D721Med (cell line): ENCODE results near the gene SHROOM3.

Experiments
- DNase-seq: peaks from one replicate; pipeline ENCODE4 v3.0.0; 2011; ENCODE audit warnings: low spot score; ENCODE audit not compliant: insufficient read length
- FAIRE-seq: peaks from 2 replicates; lab custom pipeline; 2011; peaks lifted over from hg19 to GRCh38; lab: Jason Lieb, UNC
- TF ChIP-seq, protein P1 (sequence below): IDR thresholded peaks from 2 replicates; pipeline ENCODE4 v1.5.1; 2012; ENCODE audit warnings: mild to moderate bottlenecking, control low read depth; ENCODE audit not compliant: insufficient read depth; ENCODE audit errors: missing control alignments

Gene SHROOM3

DNA sequence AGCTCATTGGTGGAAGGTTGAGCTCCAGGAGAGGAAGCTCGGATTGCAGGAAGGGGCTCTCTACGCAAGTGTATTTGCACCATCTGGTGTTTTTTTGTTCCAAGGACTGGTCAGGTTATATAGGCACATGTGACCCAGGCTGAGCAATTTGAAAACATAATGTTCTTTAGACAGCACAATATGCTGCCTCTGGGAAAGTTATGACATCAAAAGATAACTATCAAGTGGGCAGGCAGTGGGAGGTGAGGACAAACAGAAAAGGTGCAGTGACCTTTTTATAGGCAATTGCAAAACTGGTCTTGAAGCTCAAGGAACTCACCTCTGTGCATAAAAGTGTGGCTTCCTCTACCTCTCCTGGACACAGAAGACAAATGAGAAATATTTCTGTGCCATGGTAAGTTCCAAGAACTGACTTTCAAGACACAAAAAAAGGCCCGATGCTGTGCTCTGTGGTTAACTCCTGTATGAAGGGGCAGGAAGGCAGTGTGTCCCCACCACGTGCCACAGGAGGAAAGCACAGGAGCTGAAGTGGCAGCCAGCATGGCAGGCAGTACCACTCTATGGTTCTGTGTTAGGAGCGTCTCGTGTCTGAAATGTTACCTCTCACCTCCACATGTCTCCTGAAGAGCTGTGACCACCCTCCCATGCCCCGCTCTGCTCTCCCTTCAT is 128.6 kb downstream of the SHROOM3 start:
- FAIRE-seq (no peak), DNase-seq (no peak)
- TF ChIP-seq, protein P1, sequence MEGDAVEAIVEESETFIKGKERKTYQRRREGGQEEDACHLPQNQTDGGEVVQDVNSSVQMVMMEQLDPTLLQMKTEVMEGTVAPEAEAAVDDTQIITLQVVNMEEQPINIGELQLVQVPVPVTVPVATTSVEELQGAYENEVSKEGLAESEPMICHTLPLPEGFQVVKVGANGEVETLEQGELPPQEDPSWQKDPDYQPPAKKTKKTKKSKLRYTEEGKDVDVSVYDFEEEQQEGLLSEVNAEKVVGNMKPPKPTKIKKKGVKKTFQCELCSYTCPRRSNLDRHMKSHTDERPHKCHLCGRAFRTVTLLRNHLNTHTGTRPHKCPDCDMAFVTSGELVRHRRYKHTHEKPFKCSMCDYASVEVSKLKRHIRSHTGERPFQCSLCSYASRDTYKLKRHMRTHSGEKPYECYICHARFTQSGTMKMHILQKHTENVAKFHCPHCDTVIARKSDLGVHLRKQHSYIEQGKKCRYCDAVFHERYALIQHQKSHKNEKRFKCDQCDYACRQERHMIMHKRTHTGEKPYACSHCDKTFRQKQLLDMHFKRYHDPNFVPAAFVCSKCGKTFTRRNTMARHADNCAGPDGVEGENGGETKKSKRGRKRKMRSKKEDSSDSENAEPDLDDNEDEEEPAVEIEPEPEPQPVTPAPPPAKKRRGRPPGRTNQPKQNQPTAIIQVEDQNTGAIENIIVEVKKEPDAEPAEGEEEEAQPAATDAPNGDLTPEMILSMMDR, result no peak

DNA sequence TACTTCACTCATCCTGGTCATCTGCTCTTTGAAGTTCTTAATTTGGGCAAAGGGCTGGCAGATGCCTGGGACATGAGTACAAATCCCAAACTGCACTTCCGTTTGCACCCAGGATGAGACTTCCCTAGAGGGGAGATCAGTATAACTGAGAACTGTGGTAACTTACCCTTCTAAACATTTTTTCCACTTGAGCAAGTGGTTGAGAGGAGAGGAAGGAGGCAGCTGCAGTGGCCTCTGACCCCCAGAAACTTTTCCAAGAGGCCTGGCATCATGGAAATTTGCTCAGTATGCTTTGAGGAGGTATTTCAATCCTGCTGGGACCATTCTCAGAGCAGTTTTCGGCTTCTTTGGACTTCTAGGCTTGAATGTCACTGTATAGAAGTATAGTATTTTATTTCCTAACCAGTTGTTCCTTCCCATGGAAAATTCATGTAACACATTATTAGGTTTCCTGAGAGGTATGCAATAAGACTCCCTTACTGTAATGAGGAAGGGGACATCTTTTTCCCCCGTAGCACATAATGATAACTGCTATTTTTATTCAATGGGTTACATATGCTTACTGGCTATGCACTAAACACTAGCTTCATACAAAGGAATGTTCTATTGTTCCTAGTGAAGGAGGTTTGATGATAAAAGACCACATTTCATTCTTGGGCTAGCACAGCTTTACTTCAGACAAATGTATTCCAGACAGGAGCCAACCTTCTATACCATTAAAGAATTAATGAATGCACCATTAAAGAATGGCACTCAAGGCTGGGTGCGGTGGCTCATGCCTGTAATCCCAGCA is 129.3 kb downstream of the SHROOM3 start:
- TF ChIP-seq, protein P1, result no peak
- FAIRE-seq, result no peak
- no peak for DNase-seq

DNA sequence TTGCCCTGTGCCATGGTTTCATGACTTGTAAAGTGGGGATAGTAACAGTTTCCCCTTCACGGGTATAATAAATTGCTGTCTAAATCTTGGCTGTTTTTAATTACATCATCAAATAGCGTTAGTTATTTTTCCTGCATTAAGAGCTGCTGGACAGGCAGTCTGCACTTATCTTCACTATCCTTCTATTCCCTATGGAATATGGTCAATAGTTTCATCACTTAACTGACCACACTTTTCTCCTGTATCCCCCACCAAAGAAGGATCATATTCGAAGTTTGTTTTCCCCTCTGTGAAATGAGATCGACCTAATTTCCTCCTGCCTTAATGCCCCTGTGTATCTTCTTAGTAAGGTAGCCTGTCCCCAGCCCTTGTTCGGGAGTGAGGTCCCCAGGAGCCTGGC is 133.2 kb downstream of the SHROOM3 start:
- DNase-seq (no peak), FAIRE-seq (no peak)
- TF ChIP-seq, protein P1, result no peak

DNA sequence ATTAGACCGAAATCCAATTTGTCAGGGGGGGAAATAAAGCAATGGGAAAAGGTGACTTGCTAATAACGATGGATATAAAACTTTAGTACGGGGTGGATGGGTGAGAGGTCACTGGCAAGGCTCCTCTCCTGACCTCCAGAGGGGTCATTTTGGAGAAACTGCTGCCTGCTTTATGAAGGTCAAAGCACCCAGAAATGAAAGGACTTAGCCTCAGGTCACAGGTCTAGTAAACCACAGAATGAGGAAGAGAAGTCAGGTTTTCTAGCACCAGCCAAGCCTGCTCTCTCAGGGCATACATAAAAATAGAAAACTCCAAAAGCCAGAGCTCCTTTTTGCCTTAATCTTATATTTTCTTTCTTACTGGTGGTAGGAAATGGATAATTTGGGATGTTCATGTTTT is 134.2 kb downstream of the SHROOM3 start:
- FAIRE-seq (no peak), DNase-seq (no peak)
- TF ChIP-seq, protein P1, result no peak

DNA sequence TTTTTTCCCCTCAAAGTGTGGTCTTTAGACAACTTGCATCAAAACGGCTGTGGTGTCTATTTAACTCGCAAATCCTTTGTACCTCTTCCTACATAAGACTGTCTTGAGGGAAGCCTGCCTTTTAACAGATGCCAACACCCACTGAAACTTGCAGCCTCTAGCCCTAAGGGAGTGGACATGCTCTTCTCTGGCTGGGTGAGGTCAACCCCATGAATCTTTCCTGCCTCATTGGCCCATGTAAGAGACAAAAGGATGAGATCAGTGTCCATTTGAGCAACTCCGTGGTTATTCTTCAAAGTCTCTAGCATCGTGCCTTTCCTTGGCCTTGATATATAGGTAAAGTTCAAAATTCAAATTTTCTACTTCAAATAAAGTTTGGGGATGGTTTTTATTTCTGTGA is 134.7 kb downstream of the SHROOM3 start:
- TF ChIP-seq, protein P1, result no peak
- no peak for FAIRE-seq
- DNase-seq, result no peak

DNA sequence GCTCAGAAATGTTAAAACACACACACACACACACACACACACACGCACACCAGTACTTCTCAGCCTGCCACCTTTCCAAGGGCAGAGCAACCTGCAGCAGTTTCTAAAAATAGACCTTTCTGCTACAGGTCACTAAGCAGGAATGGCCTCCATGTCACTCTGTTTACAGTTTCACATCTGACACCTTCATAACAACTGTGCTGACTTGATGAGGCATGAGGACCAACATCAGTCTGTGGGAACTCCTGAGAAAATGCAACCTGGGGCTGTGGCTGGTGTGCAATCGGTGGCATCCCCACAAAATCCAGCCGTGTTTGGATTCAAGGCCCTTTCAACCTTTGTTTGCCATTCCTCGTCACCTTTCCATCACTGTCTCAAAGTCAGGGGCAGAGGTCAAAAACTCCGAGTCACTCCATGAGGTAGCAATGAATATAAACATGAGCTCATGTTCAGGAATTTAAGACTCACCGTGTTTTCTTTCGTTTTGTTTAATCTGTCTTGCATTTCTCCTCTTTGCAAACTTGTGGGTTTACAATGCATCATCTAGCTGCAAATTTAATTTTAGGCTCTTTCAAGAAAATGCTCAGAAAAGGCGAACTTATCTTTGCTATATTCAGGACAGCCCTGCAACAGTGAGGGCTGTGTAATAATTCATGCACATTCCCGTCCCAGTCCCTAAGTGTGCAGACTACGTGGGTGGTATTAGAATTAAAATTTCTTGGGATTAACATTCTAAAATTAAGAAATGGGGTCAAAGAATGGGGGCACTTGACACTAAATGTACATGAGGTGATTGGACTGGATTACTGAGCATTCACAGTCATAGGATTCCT is 135.3 kb downstream of the SHROOM3 start:
- no peak for DNase-seq
- TF ChIP-seq, protein P1, result no peak
- FAIRE-seq, result no peak
